ENCODE data around the gene DOCK4. TPM values are rescaled to one million over a fixed set of nuclear protein-coding genes. Genes with fewer than 3 reads are reported as not detected.

The DOCK4 gene
- total RNA-seq, 2 experiments from 2014 or later, result 0.32 TPM

- H3K36me3 Mint-ChIP-seq (ENCODE audit: low read depth), result no peaks in the 10 kb centered on the region
- no peak for DNase-seq
- CTCF ChIA-PET, result no interaction called here
- H3K9me3 Mint-ChIP-seq (ENCODE audit: low read depth), result peaks cover 2% of the 10 kb centered on the region
- POLR2A ChIA-PET, result no interaction called here
- H3K4me3 Mint-ChIP-seq, result no peak overlapping the region
- no peak overlapping the region for H3K27ac Mint-ChIP-seq
- H3K4me1 Mint-ChIP-seq, result no peaks in the 10 kb centered on the region
- ATAC-seq, result no peak
- intact Hi-C loops (cut with DNase I, micrococcal nuclease), result no loop called here
- peaks cover 4% of the 10 kb centered on the region for H3K27me3 Mint-ChIP-seq
Observed at GRCh38 chr7:112049555-112050249, 156.5 kb downstream of the DOCK4 start.

- no peak overlapping the region for H3K4me3 Mint-ChIP-seq
- intact Hi-C loops (cut with DNase I, micrococcal nuclease), result no loop called here
- no peak for DNase-seq
- H3K4me1 Mint-ChIP-seq, result no peaks in the 10 kb centered on the region
- H3K27ac Mint-ChIP-seq, result no peak overlapping the region
- ATAC-seq, result no peak
- peaks cover 2% of the 10 kb centered on the region for H3K9me3 Mint-ChIP-seq (ENCODE audit: low read depth)
- no peaks in the 10 kb centered on the region for H3K36me3 Mint-ChIP-seq (ENCODE audit: low read depth)
- CTCF ChIA-PET, result no interaction called here
- POLR2A ChIA-PET, result no interaction called here
- peaks cover 8% of the 10 kb centered on the region for H3K27me3 Mint-ChIP-seq
Observed at GRCh38 chr7:112047421-112047820, 158.8 kb downstream of the DOCK4 start.

- Mint-ChIP-seq H3K4me3 (no peak overlapping the region), H3K27me3 (peaks cover 8% of the 10 kb centered on the region), H3K4me1 (no peaks in the 10 kb centered on the region), H3K27ac (no peak overlapping the region), H3K36me3 (ENCODE audit: low read depth) (no peaks in the 10 kb centered on the region), H3K9me3 (ENCODE audit: low read depth) (peaks cover 2% of the 10 kb centered on the region)
- CTCF ChIA-PET, result interaction anchor here (1.1 kb wide), 1 partner anchor 19 kb away, joined by 3 read pairs; no protein-coding TSS in a partner anchor
- POLR2A ChIA-PET, result no interaction called here
- DNase-seq (no peak), ATAC-seq (no peak)
- intact Hi-C loops (cut with DNase I, micrococcal nuclease), result no loop called here
Observed at GRCh38 chr7:112045222-112045621, 161.0 kb downstream of the DOCK4 start.

- CTCF ChIA-PET, result no interaction called here
Observed at GRCh38 chr7:112042631-112043030, 163.6 kb downstream of the DOCK4 start.

GRCh38 chr7:112038353-112038752 lies 167.8 kb downstream of the DOCK4 start:
- no peak for ATAC-seq
- intact Hi-C loops (cut with DNase I, micrococcal nuclease), result no loop called here
- no peak overlapping the region for H3K27ac Mint-ChIP-seq
- H3K36me3 Mint-ChIP-seq (ENCODE audit: low read depth), result no peaks in the 10 kb centered on the region
- no peaks in the 10 kb centered on the region for H3K9me3 Mint-ChIP-seq (ENCODE audit: low read depth)
- no peaks in the 10 kb centered on the region for H3K4me1 Mint-ChIP-seq
- no peak for DNase-seq
- ChIA-PET POLR2A (no interaction called here), CTCF (no interaction called here)
- no peaks in the 10 kb centered on the region for H3K27me3 Mint-ChIP-seq
- H3K4me3 Mint-ChIP-seq, result no peak overlapping the region

More at GRCh38 chr7:112042631-112043030, 163.6 kb downstream of the DOCK4 start:
- ATAC-seq (no peak), DNase-seq (no peak)
- Mint-ChIP-seq H3K4me3 (no peak overlapping the region), H3K36me3 (ENCODE audit: low read depth) (no peaks in the 10 kb centered on the region), H3K27ac (no peak overlapping the region), H3K9me3 (ENCODE audit: low read depth) (peaks cover 2% of the 10 kb centered on the region), H3K4me1 (no peaks in the 10 kb centered on the region), H3K27me3 (peaks cover 8% of the 10 kb centered on the region)
- POLR2A ChIA-PET, result no interaction called here
- intact Hi-C loops (cut with DNase I, micrococcal nuclease), result no loop called here

- H3K4me3 Mint-ChIP-seq, result no peak overlapping the region
- no peaks in the 10 kb centered on the region for H3K4me1 Mint-ChIP-seq
- no peaks in the 10 kb centered on the region for H3K9me3 Mint-ChIP-seq (ENCODE audit: low read depth)
- no peaks in the 10 kb centered on the region for H3K36me3 Mint-ChIP-seq (ENCODE audit: low read depth)
- ATAC-seq, result no peak
- DNase-seq, result no peak
- intact Hi-C loops (cut with DNase I, micrococcal nuclease), result no loop called here
- no peaks in the 10 kb centered on the region for H3K27me3 Mint-ChIP-seq
- CTCF ChIA-PET, result no interaction called here
- POLR2A ChIA-PET, result no interaction called here
- H3K27ac Mint-ChIP-seq, result no peak overlapping the region
Observed at GRCh38 chr7:112036071-112036470, 170.1 kb downstream of the DOCK4 start.

- H3K9me3 Mint-ChIP-seq (ENCODE audit: low read depth), result no peaks in the 10 kb centered on the region
- H3K4me1 Mint-ChIP-seq, result no peaks in the 10 kb centered on the region
- no peak overlapping the region for H3K27ac Mint-ChIP-seq
- peaks cover 3% of the 10 kb centered on the region for H3K27me3 Mint-ChIP-seq
- no peak overlapping the region for H3K4me3 Mint-ChIP-seq
- no peak for DNase-seq
- ChIA-PET CTCF (no interaction called here), POLR2A (no interaction called here)
- no peaks in the 10 kb centered on the region for H3K36me3 Mint-ChIP-seq (ENCODE audit: low read depth)
- intact Hi-C loops (cut with DNase I, micrococcal nuclease), result no loop called here
- ATAC-seq, result no peak
Observed at GRCh38 chr7:112031689-112032088, 174.5 kb downstream of the DOCK4 start.

- ChIA-PET CTCF (no interaction called here), POLR2A (no interaction called here)
- Mint-ChIP-seq H3K36me3 (ENCODE audit: low read depth) (no peaks in the 10 kb centered on the region), H3K27me3 (peaks cover 7% of the 10 kb centered on the region), H3K27ac (no peak overlapping the region), H3K9me3 (ENCODE audit: low read depth) (no peaks in the 10 kb centered on the region), H3K4me3 (no peak overlapping the region), H3K4me1 (no peaks in the 10 kb centered on the region)
- ATAC-seq (no peak), DNase-seq (no peak)
- intact Hi-C loops (cut with DNase I, micrococcal nuclease), result no loop called here
Observed at GRCh38 chr7:112025556-112025955, 180.6 kb downstream of the DOCK4 start.

GRCh38 chr7:112023786-112024185 lies 182.4 kb downstream of the DOCK4 start:
- Mint-ChIP-seq H3K27me3 (peaks cover 7% of the 10 kb centered on the region), H3K4me1 (no peaks in the 10 kb centered on the region), H3K36me3 (ENCODE audit: low read depth) (no peaks in the 10 kb centered on the region), H3K27ac (no peak overlapping the region), H3K9me3 (ENCODE audit: low read depth) (no peaks in the 10 kb centered on the region), H3K4me3 (no peak overlapping the region)
- ChIA-PET CTCF (no interaction called here), POLR2A (no interaction called here)
- intact Hi-C loops (cut with DNase I, micrococcal nuclease), result no loop called here
- ATAC-seq (no peak), DNase-seq (no peak)

GRCh38 chr7:112023282-112023681 lies 182.9 kb downstream of the DOCK4 start:
- no peak for ATAC-seq
- Mint-ChIP-seq H3K9me3 (ENCODE audit: low read depth) (no peaks in the 10 kb centered on the region), H3K27me3 (peaks cover 7% of the 10 kb centered on the region), H3K4me3 (no peak overlapping the region), H3K36me3 (ENCODE audit: low read depth) (no peaks in the 10 kb centered on the region), H3K27ac (no peak overlapping the region), H3K4me1 (no peaks in the 10 kb centered on the region)
- intact Hi-C loops (cut with DNase I, micrococcal nuclease), result no loop called here
- DNase-seq, result no peak
- ChIA-PET CTCF (no interaction called here), POLR2A (no interaction called here)

- ATAC-seq, result no peak
- H3K4me1 Mint-ChIP-seq, result no peaks in the 10 kb centered on the region
- peaks cover 6% of the 10 kb centered on the region for H3K27me3 Mint-ChIP-seq
- no peaks in the 10 kb centered on the region for H3K36me3 Mint-ChIP-seq (ENCODE audit: low read depth)
- H3K27ac Mint-ChIP-seq, result no peak overlapping the region
- no peak for DNase-seq
- H3K9me3 Mint-ChIP-seq (ENCODE audit: low read depth), result no peaks in the 10 kb centered on the region
- intact Hi-C loops (cut with DNase I, micrococcal nuclease), result no loop called here
- CTCF ChIA-PET, result no interaction called here
- no peak overlapping the region for H3K4me3 Mint-ChIP-seq
- POLR2A ChIA-PET, result no interaction called here
Observed at GRCh38 chr7:112022128-112022527, 184.1 kb downstream of the DOCK4 start.

- Mint-ChIP-seq H3K9me3 (ENCODE audit: low read depth) (no peaks in the 10 kb centered on the region), H3K27me3 (peaks cover 6% of the 10 kb centered on the region), H3K4me3 (no peak overlapping the region), H3K27ac (no peak overlapping the region), H3K4me1 (no peaks in the 10 kb centered on the region), H3K36me3 (ENCODE audit: low read depth) (no peaks in the 10 kb centered on the region)
- POLR2A ChIA-PET, result no interaction called here
- CTCF ChIA-PET, result no interaction called here
- ATAC-seq, result no peak
- intact Hi-C loops (cut with DNase I, micrococcal nuclease), result no loop called here
- no peak for DNase-seq
Observed at GRCh38 chr7:112021379-112022044, 184.7 kb downstream of the DOCK4 start.

Data from activated CD4-positive, alpha-beta T cell treated with anti-CD3 and anti-CD28 coated beads for 36 hours (primary cell).